Brain microvascular endothelial cell (primary cell): Measurements from ENCODE around the gene PEPD.

ENCODE experiments used
- DNase-seq: peaks from one replicate; pipeline ENCODE4 v3.0.0-alpha.2; 2020
- H3K27ac ChIP-seq: fragments of 250-450 bp; sonication (Bioruptor Pico); 2 replicates; pipeline ENCODE4 v1.5.1; 2020; ENCODE audit warnings: mild to moderate bottlenecking, moderate library complexity
- H3K27me3 ChIP-seq: fragments of 250-450 bp; sonication (Bioruptor Pico); replicated peaks from 2 replicates; pipeline ENCODE4 v1.5.1; 2020; ENCODE audit warnings: mild to moderate bottlenecking
- H3K36me3 ChIP-seq: fragments of 250-450 bp; sonication (Bioruptor Pico); replicated peaks from 2 replicates; pipeline ENCODE4 v1.5.1; 2020; ENCODE audit warnings: mild to moderate bottlenecking
- H3K4me3 ChIP-seq: 2 replicates; pipeline ENCODE4 v1.5.1; 2011; ENCODE audit warnings: low read depth, mild to moderate bottlenecking, control low read depth, low read length, moderate library complexity
- in situ Hi-C: cut with HindIII; loops from 2 replicates; pipeline ENCODE4 v1.10.0; 2017; ENCODE audit warnings: low sequenced_read_pairs, low pct_ligation_motif_present
- TF ChIP-seq, protein P1 (sequence below): IDR thresholded peaks from 2 replicates; pipeline ENCODE4 v1.5.1; 2011; ENCODE audit warnings: low read depth, mild to moderate bottlenecking, moderate library complexity, low read length, control low read depth, inconsistent platforms; ENCODE audit errors: missing control alignments

PEPD gene

DNA sequence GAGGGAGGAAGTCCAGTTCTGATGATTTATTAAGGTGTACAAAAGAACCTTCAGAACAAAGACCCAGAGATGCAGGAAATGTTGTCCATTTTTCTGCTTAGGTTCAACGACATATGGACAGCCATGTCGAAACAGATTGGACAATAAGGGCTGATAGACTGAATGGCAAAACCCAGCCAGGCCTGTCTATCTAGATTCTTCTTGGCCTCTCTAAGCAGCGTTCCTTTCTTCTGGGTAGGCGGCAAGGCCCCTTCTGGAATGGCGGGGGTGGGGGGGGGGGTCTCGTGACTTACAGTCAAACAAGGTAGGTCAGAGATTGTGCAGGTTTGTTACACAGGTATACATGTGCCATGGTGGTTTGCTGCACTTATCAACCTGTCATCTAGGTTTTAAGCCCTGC, 39.7 kb upstream of the PEPD start:
- Histone ChIP-seq H3K36me3 (no peaks in the 10 kb centered on the region), H3K4me3 (no peak overlapping the region), H3K27ac (no peak overlapping the region), H3K27me3 (no peaks in the 10 kb centered on the region)
- in situ Hi-C loops = no loop called here
- TF ChIP-seq, protein P1, sequence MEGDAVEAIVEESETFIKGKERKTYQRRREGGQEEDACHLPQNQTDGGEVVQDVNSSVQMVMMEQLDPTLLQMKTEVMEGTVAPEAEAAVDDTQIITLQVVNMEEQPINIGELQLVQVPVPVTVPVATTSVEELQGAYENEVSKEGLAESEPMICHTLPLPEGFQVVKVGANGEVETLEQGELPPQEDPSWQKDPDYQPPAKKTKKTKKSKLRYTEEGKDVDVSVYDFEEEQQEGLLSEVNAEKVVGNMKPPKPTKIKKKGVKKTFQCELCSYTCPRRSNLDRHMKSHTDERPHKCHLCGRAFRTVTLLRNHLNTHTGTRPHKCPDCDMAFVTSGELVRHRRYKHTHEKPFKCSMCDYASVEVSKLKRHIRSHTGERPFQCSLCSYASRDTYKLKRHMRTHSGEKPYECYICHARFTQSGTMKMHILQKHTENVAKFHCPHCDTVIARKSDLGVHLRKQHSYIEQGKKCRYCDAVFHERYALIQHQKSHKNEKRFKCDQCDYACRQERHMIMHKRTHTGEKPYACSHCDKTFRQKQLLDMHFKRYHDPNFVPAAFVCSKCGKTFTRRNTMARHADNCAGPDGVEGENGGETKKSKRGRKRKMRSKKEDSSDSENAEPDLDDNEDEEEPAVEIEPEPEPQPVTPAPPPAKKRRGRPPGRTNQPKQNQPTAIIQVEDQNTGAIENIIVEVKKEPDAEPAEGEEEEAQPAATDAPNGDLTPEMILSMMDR = no peak
- no peak for DNase-seq

DNA sequence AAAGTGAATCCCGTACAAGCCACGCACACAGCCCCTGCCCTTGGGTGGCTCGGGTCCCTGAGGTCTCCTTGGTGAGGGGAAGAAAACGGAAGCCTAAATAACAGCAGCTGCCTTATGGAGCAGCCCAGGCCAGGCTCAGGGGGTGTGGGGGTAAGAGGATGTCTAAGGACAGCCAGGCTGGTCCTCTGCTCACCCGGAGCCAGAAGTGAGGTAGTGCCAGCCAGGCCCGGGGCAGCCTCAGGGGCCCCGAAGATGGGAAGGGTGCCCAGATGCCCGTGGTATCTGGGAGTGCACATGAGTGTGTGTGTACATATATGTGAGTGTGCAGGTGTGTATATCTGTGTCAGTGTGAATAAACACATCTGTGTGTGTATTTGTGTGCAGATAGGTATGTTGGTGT, 38.4 kb upstream of the PEPD start:
- DNase-seq = no peak
- in situ Hi-C loops = no loop called here
- Histone ChIP-seq H3K27me3 (no peaks in the 10 kb centered on the region), H3K36me3 (no peaks in the 10 kb centered on the region), H3K4me3 (no peak overlapping the region), H3K27ac (no peak overlapping the region)
- TF ChIP-seq, protein P1 = no peak

DNA sequence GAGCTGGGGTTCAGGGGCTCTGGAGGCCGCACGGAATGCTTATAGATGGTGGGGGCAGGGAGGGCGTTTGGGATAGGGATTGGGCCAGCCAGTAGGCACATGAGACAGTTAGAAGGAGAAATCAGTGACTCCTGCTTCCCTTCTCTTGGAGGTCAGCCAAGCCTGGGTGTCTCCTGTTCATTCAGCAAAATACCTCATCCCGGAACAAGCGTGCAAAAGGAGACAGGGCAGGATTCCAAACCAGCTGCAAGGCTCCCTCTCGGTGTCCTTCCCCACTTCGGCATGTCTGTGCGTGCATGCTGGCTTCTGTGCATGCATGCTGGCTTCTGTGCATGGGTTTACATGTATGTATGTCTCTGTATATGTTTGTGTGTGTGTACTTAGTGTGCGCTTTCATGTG, 37.3 kb upstream of the PEPD start:
- Histone ChIP-seq H3K27me3 (no peaks in the 10 kb centered on the region), H3K36me3 (no peaks in the 10 kb centered on the region), H3K27ac (no peak overlapping the region), H3K4me3 (no peak overlapping the region)
- DNase-seq = no peak
- TF ChIP-seq, protein P1 = no peak
- in situ Hi-C loops = no loop called here

DNA sequence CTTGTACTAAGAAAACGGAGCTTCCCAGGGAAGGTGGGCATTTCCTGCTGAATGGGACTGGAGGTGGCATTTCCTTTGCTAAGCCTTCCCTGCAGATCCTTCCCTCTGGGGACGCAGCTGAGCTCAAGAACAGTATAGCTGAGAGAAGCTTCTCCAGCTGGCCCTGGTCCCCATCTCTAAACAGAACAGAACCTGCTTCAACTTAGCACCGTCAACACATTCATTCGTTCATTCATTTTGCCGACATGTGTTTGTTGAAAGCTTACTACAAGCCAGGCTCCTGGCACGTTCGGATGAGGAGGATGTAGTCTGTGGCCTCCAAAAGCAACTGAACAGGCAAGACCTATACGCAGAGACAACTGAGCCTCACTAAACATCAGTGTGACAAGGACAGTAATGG, 36.6 kb upstream of the PEPD start:
- no peak for DNase-seq
- H3K36me3 ChIP-seq = no peaks in the 10 kb centered on the region
- in situ Hi-C loops = no loop called here
- H3K27ac ChIP-seq = no peak overlapping the region
- H3K27me3 ChIP-seq = no peaks in the 10 kb centered on the region
- H3K4me3 ChIP-seq = no peak overlapping the region
- TF ChIP-seq, protein P1 = no peak

DNA sequence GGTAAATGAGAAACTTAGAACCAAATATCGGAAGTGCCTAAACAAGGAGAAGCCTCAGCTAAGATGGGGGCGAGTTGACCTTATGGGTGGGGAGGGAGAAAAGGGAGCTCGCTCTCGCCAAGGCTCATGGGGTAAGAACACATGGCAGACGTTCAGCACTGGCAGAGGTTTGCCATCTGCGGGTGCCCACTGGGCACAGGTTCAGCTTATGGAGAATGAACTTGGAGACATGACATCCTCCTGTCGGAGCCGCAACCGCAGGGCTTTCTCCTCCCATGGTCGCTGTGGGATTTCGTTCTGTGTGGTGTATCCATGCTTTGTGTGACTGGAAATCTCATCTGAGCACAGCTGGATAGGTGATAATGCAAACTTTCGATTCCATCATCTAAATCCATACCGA, 36.1 kb upstream of the PEPD start:
- H3K27ac ChIP-seq = no peak overlapping the region
- in situ Hi-C loops = no loop called here
- no peaks in the 10 kb centered on the region for H3K27me3 ChIP-seq
- TF ChIP-seq, protein P1 = no peak
- no peak for DNase-seq
- H3K4me3 ChIP-seq = no peak overlapping the region
- H3K36me3 ChIP-seq = no peaks in the 10 kb centered on the region

DNA sequence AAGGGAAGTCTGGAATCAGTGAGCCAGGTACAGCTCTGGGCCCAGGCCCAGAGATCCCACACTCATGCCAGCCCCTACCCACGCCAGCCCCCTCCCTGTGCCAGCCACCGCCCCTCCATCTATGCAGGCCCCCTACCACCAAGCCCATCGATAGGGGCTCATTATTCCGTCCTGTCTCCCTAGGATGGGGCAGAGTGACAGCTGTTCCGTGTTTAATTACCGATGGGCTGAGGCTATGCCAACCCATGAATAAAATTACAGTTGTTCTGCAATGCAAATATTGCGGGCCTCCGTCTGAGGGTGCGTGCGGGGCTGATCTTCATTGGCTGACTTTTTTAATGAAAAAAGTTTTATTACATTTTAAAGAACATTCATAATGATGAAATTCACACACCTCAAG, 35.6 kb upstream of the PEPD start:
- in situ Hi-C loops = no loop called here
- H3K27ac ChIP-seq = no peak overlapping the region
- no peak overlapping the region for H3K4me3 ChIP-seq
- DNase-seq = no peak
- H3K36me3 ChIP-seq = no peaks in the 10 kb centered on the region
- TF ChIP-seq, protein P1 = no peak
- H3K27me3 ChIP-seq = no peaks in the 10 kb centered on the region
